Activated CD8-positive, alpha-beta T cell treated with anti-CD3 and anti-CD28 coated beads for 36 hours (primary cell): ENCODE data around the gene TRIM27. TPM values are rescaled to one million over a fixed set of nuclear protein-coding genes. Genes with fewer than 3 reads are reported as not detected.

Experiments used
- ATAC-seq: fragments of 200-7000 bp; cut with Tn5 transposase; one replicate; pipeline ENCODE4 v1.10.0; 2021; ENCODE audit warnings: mild to moderate bottlenecking, moderate library complexity
- CTCF ChIA-PET: fragments of 350-600 bp; sonication (Branson Sonifier 250); formaldehyde crosslinking; loops from one replicate; lab custom pipeline; 2021; ENCODE audit warnings: antibody characterized with exemption; lab: Charles Lee
- POLR2A ChIA-PET: fragments of 350-600 bp; sonication (Branson Sonifier 250); formaldehyde crosslinking; loops from one replicate; lab custom pipeline; 2021; ENCODE audit warnings: antibody characterized with exemption; lab: Charles Lee
- DNase-seq: peaks from one replicate; pipeline ENCODE4 v3.0.0-alpha.2; 2020
- H3K27ac Mint-ChIP-seq: one replicate; pipeline ENCODE4 v1.8.0; 2021; ENCODE audit warnings: mild to moderate bottlenecking, mixed read lengths
- H3K27me3 Mint-ChIP-seq: one replicate; pipeline ENCODE4 v1.8.0; 2021; ENCODE audit warnings: mixed read lengths
- H3K36me3 Mint-ChIP-seq: one replicate; pipeline ENCODE4 v1.8.0; 2021; ENCODE audit warnings: low read depth, mixed read lengths
- H3K4me1 Mint-ChIP-seq: one replicate; pipeline ENCODE4 v1.8.0; 2021; ENCODE audit warnings: low read depth, mixed read lengths
- H3K4me3 Mint-ChIP-seq: one replicate; pipeline ENCODE4 v1.8.0; 2021; ENCODE audit warnings: mild to moderate bottlenecking, moderate library complexity, mixed read lengths
- H3K9me3 Mint-ChIP-seq: one replicate; pipeline ENCODE4 v1.8.0; 2021; ENCODE audit warnings: mixed read lengths
- intact Hi-C: fragments of 100-400 bp; cut with micrococcal nuclease; formaldehyde crosslinking; loops from one replicate; pipeline ENCODE4 v1.10.0; 2022
- total RNA-seq, 2 experiments: library from RNA; stranded (reverse); gene quantifications; one replicate each; pipeline ENCODE4 v1.2.3, GENCODE V29; 2021
- TF ChIP-seq, protein P1 (sequence below): fragments of 200-600 bp; IDR thresholded peaks from one replicate; pipeline ENCODE4 v1.8.0; 2022; ENCODE audit warnings: antibody characterized with exemption, mild to moderate bottlenecking

The TRIM27 gene
- total RNA-seq, 2 experiments from 2014 or later = 45.6 to 46.4 TPM

DNA sequence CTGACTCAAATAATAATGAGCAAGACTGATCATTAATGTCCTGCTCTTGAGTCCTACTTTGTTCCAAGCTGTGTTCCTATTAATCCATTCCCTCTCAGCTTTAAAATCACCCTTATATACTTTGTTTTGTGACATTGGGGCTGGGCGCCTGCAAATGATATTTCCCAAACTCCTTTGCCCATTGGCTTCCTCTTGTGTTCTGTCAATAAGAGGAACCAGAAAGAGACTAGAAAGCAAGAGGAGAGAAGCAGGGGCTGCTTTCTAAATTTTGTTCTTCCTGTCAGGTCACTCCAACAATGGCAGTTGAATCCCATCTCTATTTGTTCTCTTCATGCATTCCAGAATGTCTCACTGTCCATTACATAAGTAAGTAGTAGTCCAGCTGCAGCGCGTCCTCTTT, 21.6 kb upstream of the TRIM27 start:
- peaks cover 2% of the 10 kb centered on the region for H3K27me3 Mint-ChIP-seq
- TF ChIP-seq, protein P1, sequence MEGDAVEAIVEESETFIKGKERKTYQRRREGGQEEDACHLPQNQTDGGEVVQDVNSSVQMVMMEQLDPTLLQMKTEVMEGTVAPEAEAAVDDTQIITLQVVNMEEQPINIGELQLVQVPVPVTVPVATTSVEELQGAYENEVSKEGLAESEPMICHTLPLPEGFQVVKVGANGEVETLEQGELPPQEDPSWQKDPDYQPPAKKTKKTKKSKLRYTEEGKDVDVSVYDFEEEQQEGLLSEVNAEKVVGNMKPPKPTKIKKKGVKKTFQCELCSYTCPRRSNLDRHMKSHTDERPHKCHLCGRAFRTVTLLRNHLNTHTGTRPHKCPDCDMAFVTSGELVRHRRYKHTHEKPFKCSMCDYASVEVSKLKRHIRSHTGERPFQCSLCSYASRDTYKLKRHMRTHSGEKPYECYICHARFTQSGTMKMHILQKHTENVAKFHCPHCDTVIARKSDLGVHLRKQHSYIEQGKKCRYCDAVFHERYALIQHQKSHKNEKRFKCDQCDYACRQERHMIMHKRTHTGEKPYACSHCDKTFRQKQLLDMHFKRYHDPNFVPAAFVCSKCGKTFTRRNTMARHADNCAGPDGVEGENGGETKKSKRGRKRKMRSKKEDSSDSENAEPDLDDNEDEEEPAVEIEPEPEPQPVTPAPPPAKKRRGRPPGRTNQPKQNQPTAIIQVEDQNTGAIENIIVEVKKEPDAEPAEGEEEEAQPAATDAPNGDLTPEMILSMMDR = no peak
- H3K4me3 Mint-ChIP-seq = no peak overlapping the region
- POLR2A ChIA-PET = interaction anchor here (1.0 kb wide), 1 partner anchor 20 kb away, joined by 3 read pairs; no protein-coding TSS in a partner anchor
- intact Hi-C loops = no loop called here
- no peaks in the 10 kb centered on the region for H3K9me3 Mint-ChIP-seq
- H3K27ac Mint-ChIP-seq = no peak overlapping the region
- no peak for DNase-seq
- no peak for ATAC-seq
- peaks cover 2% of the 10 kb centered on the region for H3K36me3 Mint-ChIP-seq
- peaks cover 29% of the 10 kb centered on the region for H3K4me1 Mint-ChIP-seq
- CTCF ChIA-PET = interaction anchor here (1.8 kb wide), 1 partner anchor 108 kb away, joined by 6 read pairs; no protein-coding TSS in a partner anchor

DNA sequence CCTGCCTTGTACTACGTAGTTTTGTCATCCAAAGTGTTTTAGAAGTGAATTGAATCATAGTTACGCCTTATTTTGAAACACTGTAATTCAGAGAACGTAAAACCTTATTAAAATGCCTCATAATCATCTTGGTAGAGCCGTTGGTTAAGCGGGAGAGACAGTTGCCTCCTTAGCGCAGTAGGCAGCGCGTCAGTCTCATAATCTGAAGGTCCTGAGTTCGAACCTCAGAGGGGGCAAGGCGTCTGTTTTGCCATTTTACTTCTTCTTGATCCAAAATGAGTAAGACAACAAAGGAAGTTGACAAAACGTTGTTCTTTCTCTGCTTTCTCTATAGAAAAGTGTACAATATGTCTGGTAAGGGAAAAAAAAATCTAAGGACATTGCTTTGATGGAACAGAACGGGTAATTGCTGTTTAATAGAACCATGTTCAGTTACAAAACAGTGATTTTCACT, 20.7 kb upstream of the TRIM27 start:
- TF ChIP-seq, protein P1 = no peak
- POLR2A ChIA-PET = no interaction called here
- DNase-seq (peak; percentile 82), ATAC-seq (peak; percentile 12)
- Mint-ChIP-seq H3K9me3 (no peaks in the 10 kb centered on the region), H3K27ac (peak overlapping the region; percentile 92), H3K36me3 (peaks cover 2% of the 10 kb centered on the region), H3K4me1 (peaks cover 34% of the 10 kb centered on the region), H3K27me3 (peaks cover 2% of the 10 kb centered on the region), H3K4me3 (peak overlapping the region; percentile 81)
- intact Hi-C loops = no loop called here
- CTCF ChIA-PET = no interaction called here

DNA sequence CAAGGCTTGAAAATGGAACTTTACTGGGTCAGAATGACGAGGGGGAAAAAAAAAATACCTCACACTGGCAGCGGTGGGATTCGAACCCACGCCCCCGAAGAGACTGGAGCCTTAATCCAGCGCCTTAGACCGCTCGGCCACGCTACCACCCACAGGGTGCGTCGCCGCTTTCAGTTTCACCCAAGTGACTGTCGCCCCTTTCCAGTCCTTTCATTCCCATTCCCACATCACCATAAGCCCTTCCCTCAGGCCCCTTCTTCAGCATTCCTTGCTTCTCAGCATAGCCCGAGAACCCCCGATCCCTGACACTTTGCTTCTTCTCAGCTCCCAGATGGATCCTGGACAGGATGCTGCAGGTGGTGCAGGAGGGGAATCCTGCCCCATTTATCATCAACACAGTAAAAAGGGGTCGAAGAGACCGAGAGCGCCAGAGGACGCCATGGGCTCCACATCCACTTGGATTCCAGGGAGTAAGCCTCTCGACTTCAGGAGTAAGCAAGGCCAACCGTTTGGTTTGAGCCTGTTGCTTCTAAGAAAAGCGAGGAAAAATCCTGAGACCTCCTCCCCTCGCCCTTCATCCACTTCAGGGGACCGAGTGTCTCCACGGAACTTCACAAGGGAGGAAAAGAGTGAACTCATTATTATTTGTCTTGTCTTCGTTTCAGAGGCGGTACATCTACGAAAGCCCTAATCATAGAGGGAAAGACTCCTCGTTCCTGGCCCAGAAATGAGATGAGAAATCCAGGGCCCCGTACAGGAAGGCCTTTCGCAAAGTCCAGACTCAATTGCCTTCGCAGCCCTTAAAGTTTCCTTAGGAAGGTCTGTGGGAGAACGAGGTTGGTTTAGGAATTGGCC, 20.0 kb upstream of the TRIM27 start:
- H3K9me3 Mint-ChIP-seq = no peaks in the 10 kb centered on the region
- intact Hi-C loops = no loop called here
- TF ChIP-seq, protein P1 = no peak
- H3K4me1 Mint-ChIP-seq = peaks cover 36% of the 10 kb centered on the region
- CTCF ChIA-PET = interaction anchor here (1.4 to 3.5 kb wide), 2 partner anchors 72 to 105 kb away, joined by 3 to 14 read pairs; no protein-coding TSS in a partner anchor
- peak overlapping the region; percentile 81 for H3K4me3 Mint-ChIP-seq
- DNase-seq (peak; percentile 85), ATAC-seq (peak; percentile 11)
- POLR2A ChIA-PET = no interaction called here
- H3K27ac Mint-ChIP-seq = peak overlapping the region; percentile 92
- peaks cover 2% of the 10 kb centered on the region for H3K27me3 Mint-ChIP-seq
- peaks cover 2% of the 10 kb centered on the region for H3K36me3 Mint-ChIP-seq

DNA sequence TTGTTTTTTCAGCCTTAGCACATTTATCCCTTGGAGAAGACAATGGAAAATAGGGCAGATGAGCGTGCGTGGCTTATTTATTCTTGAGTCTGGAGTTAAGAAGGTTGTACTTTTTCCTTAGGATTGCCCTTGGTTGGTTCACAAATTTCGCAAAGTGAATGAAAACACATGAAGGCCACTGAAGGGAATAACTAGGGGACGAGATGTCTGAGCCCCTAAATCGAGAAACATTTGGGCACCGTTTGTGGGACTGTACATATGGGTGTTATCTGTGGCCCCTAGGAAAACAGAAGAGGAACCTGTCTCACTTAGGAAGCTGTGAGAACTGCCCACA, 19.4 kb upstream of the TRIM27 start:
- ChIA-PET CTCF (interaction anchor here (1.4 to 3.5 kb wide), 2 partner anchors 73 to 105 kb away, joined by 3 to 14 read pairs; no protein-coding TSS in a partner anchor), POLR2A (no interaction called here)
- Mint-ChIP-seq H3K9me3 (no peaks in the 10 kb centered on the region), H3K36me3 (peaks cover 2% of the 10 kb centered on the region), H3K27me3 (peaks cover 2% of the 10 kb centered on the region), H3K27ac (peak overlapping the region; percentile 92), H3K4me1 (peaks cover 36% of the 10 kb centered on the region), H3K4me3 (peak overlapping the region; percentile 81)
- no peak for ATAC-seq
- TF ChIP-seq, protein P1 = no peak
- DNase-seq = no peak
- intact Hi-C loops = no loop called here
